ENCODE data around the gene IKZF3.
"Not testable (repeated sequence)": the region's sequence is repeated elsewhere in the genome, so short reads cannot be mapped to it uniquely, and the experiment has no call there.

Gene IKZF3

DNA sequence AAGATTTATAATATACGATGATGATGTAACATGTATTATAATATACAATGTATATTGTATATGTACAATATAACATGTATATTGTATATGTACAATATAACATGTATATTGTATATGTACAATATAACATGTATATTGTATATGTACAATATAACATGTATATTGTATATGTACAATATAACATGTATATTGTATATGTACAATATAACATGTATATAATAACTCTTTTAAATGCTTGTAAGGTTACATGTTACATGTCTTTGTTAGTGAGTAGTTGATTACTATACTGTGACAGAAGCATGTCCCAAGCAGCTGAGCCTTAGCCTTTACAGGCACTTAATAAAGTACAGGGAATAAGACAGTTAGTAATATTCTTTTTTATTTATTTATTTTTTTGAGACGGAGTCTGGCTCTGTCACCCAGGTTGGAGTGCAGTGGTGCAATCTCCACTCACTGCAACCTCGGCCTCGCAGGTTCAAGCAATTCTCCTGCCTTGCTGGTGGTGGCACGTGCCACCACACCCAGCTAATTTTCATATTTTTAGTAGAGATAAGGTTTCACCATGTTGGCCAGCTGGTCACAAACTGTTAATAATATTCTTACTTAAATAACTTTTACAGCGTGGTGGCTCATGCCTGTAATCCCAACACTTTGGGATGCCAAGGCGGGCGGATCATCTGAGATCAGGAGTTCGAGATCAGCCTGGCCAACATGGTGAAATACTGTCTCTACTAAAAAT is 8.0 kb downstream of the IKZF3 start:
- not testable (repeated sequence) for DNase-seq (ENCODE audit: low read depth)

DNA sequence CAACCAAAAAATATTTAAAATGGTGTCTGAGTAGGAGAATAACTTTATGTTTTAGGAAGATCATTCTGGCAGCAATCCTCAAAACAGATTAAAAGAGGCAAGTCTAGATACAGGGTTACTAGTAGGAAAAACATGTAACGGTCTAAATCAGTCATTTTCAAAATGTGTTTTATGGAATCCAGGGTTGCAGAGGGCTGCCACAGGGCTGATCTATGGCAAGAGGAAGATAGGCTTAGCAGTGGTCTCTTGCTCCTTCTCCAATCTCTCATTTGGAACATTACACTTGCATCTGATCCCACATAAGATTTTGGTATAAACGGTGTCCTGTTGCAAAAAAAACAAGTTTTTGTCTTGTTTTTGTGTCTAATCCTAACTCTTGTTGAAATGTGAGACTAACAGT is 9.2 kb downstream of the IKZF3 start:
- DNase-seq (ENCODE audit: low read depth): no peak

DNA sequence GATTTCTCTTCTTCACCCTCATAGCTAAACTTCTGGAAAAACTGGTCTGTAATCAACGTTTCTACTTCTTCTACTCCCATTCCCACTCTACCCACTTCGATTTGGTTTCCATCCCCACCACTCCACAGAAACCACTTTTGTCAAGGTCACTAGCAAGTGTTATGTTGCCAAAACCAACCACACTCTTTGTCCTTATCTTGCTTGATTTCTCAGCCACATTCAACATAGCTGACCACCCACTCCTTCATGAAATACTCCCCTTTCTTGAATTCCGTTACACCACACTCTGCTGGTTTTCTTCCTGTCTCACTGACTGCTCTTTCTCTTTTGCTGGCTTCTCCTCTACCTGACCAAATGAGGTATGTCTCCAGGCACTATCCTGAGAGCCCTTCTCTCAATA is 11.9 kb downstream of the IKZF3 start:
- DNase-seq (ENCODE audit: low read depth): peak; percentile 32

DNA sequence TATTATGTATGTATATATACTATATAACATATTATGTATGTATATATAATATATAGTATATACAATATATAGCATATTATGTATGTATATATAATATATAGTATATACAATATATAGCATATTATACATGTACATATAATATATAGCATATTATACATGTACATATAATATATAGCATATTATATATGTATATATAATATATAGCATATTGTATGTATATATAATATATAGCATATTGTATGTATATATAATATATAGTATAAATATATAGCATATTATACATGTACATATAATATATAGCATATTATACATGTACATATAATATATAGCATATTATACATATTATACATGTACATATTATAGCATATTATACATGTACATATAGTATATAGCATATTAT is 13.9 kb downstream of the IKZF3 start:
- not testable (repeated sequence) for DNase-seq (ENCODE audit: low read depth)

DNA sequence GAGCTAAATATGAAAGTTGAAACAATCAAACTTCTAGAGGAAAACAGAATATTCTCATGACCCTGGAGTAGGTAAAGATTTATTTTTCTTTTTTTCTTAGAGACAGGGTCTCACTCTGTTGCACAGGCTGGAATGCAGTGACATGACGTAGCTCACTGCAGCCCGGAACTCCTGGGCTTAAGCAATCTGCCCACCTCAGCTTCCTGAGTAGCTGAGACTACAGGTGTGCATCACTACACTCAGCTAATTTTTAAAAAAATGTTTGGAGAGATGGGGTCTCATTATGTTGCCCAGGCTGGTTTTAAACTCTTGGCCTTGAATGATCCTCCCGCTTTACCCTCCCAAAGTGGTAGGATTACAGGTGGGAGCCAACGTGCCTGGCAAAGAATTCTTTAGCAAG is 15.5 kb downstream of the IKZF3 start:
- no peak for DNase-seq (ENCODE audit: low read depth)

DNA sequence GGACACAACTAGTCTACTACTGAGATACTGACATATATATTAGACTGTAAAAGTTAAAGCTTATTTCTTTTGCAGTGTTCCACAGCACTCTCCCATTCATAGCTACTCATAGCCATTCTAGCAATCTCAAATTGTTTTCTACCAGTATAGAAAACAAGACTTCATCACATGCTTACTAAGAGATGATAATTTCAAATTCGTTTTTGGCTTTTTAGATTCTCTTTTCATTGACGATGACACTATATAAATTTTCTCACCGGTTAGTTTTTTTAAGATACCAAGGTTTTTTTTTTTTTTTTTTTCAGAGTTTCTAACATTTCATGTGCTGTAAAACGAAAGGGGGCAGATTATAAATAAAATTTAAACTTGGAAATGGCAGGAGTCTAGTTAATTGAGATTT is 17.9 kb downstream of the IKZF3 start:
- DNase-seq (ENCODE audit: low read depth): no peak

DNA sequence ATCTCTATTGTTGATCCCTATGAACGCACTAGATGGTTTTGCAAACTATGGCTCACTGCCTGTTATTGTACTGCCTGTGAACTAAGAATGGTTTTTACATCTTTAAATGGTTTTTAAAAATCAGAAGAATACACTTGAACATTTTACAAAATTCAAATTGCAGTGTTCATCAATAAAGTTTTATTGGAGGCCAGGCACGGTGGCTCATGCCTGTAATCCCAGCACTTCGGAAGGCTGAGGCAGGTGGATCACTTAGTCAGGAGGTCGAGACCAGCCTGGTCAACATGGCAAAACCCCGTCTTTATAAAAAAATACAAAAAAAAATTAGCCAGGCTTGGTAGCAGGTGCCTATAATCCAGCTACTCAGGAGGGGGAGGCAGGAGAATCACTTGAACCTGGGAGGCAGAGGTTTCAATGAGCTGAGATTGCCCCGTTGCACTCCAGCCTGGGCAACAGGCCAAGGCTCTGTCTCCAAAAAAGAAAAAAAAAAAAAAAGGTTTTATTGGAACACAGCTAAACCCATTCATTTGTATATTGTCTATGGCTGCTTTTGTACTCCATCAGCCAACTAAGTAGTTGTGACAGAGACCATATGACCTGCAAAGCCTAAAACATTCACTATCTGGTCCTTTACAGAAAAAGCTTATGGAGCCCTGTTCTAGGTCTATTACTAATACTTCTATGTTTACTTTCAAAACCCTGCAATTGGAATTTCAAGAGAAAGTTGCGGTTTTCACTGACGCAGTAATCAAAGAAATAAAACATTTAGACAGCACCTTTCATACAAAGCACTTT is 18.9 kb downstream of the IKZF3 start:
- no peak for DNase-seq (ENCODE audit: low read depth)

DNA sequence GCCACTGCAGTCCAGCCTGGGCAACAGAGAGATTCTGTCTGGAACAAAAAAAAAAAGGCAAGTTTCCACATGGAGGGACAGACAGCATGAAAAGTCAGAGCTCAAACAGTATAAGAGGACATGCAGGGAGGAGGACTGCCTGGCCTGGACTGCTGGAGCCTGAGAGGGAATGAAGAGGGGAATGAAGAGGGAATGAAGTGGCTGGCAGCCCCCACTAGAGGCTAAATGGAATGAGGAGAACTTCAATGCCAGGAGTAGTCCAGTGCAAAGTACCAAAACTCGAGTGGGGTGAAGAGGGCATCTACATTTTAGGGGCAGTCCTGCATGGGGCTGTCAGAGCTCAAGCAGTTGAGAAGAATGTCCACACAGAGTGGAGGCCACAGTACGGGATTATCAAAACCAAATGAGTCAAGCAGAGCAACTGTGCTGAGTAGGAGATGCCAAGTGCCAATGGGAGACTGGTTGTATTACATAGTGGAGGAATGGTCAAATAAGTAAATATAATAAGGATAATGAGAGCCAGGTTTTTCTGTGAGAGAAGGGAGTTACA is 22.9 kb downstream of the IKZF3 start:
- no peak for DNase-seq (ENCODE audit: low read depth)

DNA sequence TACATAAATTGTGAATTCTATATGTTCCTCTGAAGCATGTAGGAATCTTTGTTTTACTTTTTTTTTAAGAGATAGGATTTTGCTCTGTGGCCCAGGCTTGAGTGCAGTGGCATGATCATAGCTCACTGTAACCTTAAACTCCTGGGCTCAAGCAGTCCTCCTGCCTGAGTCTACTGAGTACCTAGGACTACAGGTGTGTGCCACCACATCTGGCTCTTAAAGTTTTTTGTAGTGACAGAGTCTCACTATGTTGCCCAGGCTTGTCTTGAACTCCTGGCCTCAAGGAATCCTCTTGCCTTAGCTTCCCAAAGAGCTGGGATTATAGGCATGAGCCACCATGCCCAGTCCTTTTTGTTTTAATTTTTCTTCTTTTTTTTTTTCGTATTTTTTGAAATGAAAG is 25.3 kb downstream of the IKZF3 start:
- DNase-seq (ENCODE audit: low read depth): no peak

DNA sequence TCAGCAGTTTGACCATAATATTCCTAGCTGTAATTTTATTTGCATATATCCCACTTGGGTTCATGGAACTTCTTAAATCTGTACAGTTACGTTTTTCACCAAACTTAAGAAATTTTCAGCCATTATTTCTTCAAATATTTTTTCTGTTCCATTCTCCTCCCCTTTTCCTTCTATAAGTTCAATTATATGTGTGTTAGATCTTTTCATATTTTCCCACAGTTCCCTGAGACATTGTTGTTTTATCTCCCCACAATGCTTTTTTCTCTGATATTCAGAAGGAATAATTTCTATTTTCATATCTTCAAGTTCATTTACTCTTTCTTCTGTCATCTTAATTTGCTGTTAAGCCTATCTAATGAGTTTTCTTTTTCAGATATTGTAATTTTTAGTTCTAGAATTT is 26.1 kb downstream of the IKZF3 start:
- DNase-seq (ENCODE audit: low read depth): no peak

DNA sequence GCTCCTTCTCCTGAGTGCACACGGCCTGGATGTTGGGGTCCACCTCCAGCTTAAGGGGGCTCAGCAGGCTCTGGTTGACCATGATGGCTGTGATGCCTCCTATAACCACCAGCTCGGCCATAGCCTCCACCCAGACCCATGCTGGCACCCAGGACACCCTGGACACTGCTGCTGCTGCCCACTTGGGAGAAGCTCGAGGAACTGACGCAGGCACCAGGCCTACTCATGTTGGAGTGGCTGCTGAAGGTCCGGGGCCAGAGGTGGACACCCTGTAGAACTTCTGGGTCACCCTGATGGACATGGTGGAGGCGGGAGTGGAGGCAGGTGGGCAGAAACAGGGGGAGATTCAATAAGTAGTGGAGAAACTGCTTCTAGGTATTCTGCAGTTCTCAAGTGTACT is 28.0 kb downstream of the IKZF3 start:
- no peak for DNase-seq (ENCODE audit: low read depth)

DNA sequence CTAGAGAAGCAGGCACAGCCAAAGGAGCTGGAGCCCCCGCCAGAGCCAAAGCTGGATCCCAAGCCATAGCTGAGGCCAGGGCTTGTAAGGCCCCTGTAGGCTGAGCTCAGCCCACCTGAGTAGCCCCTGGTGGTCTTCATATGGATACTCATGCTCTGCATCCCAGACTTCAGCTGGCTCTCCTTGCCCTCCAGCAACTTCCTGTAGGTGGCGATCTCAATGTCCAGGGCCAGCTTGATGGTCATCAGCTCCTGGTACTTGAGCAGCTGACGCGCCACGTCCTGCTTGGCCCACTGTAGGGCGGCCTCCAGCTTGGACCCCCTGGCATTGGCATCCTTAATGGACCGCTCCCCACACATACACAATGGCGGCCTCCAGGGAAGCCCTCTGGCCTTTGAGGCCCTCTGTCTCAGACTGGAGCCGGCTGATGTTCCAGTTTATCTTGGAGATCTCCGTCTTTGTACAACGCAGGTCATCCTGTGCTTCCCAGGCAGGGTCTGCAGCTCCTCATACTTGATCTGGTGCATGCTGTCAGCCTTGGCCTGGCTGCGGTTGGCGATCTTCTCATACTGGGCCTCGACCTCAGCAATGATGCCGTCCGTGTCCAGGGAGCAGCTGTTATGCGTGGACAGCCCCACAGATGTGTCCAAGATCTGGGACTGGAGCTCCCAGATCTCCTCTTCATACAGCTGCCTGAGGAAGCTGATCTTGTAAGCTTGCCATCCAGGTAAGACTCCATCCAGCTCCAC is 28.9 kb downstream of the IKZF3 start:
- DNase-seq (ENCODE audit: low read depth): no peak

DNA sequence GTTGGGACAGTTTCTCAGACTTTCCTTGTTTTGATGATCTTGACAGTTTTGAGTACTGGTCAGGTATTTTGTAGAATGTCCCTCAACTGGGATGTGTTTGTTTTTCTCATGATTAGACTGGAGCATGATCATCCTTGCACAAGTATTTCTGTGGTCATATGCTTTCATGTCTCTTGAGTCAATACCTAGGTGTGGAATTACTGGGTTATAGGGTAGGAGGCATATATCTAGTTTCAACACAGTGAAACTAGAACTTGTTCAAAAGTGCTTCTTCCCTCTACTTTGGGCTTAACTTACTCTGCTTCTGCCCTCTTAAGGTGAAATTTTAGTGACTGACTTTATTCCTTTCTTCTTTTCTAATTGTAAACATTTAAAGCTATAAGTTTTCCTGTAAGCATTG is 30.1 kb downstream of the IKZF3 start:
- no peak for DNase-seq (ENCODE audit: low read depth)

DNA sequence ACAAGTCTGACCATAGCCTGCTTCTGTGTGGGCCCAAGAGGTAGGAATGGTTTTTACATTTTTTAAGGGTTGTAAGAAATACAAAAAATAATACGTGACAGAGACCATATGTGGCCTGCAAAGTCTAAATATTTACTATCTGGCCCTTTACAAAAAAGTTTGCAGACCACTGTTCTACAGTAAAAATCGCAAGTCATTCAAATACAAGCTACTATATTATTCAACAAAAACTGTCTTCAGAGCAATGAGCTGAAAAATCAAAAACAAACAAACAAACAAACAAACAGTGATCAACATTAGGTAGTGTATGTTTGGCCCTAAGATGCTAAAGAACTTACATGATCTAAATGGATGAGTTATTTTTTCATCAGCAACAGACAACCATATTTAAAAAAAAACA is 32.5 kb downstream of the IKZF3 start:
- DNase-seq (ENCODE audit: low read depth): no peak

DNA sequence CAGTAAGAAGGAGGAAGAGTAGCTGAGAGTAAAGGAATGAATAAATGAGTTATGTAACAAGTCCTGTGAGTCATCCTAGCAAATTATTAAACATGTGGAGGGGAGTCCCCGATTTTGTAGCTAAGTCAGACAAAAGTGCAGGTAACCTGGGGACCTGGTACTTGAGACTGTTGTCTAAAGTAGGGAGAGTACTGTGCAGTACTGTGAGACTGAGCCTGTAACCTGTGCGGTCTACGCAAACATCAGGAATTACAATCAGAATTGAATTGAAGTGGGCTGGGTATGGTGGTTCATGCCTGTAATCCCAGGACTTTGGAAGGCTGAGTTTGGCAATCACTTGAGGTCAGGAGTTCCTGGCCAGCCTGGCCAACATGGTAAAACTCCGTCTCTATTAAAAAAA is 35.7 kb downstream of the IKZF3 start:
- no peak for DNase-seq (ENCODE audit: low read depth)

DNA sequence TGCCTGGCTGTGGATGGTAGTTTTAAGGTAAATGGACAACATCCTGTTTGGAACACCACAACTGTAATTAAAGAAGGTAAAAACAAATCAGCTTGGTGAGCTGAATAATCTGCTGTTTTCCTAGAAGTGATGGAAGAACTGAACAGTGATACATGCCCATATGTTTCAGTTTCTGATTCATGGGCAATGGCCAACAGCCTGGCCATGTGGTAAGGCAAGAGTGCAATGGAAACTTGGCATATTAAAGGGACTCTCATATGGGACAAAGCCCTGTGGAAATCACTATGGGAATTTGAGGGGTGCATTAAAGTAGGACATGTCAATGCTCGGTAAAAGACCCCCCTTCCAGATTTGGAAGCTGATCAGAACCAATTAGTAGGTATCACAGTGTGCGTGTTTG is 37.8 kb downstream of the IKZF3 start:
- no peak for DNase-seq (ENCODE audit: low read depth)

DNA sequence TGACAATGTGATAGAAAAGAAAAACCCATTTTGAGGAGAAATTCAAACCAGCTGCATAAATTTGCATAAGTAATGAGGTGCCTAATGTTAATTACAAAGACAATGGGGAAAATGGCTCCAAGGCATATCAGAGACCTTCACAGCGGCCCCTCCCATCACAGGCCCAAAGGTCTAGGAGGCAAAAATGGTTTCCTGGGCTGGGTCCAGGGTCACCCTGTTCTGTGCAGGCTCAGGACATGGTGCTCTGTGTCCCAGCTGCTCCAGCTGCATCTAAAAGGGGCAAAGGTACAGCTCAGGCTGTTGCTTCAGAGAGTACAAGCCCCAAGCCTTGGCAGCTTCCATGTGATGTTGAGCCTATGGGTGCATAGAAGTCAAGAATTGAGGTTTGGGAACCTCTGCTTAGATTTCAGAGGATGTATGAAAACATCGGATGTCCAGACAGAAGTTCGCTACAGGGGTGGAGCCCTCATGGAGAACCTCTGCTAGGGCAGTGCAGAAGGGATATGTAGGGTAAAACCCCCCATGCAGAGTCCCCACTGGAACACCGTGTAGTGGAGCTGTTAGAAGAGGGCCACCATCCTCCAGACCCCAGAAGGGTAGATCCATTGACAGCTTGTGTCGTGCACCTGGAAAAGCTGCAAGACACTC is 40.6 kb downstream of the IKZF3 start:
- no peak for DNase-seq (ENCODE audit: low read depth)

DNA sequence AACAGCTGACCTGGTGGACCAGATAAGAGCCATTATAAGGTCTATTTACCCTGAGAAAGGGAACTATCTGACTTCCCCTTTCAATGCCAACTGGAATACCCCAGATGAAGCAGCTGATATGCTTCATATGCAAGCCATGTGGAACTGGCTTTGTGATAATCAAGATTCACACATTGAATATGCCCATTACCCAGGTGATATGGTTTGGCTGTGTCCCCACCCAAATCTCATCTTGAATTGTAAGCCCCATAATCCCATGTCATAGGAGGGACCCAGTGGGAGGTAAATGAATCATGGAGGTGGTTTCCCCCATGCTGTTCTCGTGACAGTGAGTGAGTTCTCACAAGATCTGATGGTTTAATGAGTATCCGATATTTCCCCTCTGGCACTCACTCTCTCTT is 42.1 kb downstream of the IKZF3 start:
- DNase-seq (ENCODE audit: low read depth): peak; percentile 83

DNA sequence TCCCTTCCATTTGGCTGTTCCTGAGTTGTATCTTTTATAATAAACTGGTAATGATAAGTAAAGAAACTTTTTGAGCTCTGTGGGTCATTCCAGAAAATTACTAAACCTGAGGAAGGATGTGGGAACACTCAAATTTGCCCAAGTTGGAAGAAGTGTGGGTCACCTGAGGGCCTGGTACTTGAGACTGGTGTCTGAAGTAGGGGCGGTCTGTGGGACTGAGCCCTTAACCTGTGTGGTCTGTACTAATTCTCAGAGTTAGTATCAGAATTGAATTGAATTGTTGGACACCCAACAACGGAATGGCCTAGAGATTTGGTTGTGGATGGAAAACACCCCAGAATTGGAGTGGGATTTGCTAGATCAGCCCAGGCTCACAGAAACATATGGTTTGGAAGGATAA is 43.1 kb downstream of the IKZF3 start:
- DNase-seq (ENCODE audit: low read depth): no peak

DNA sequence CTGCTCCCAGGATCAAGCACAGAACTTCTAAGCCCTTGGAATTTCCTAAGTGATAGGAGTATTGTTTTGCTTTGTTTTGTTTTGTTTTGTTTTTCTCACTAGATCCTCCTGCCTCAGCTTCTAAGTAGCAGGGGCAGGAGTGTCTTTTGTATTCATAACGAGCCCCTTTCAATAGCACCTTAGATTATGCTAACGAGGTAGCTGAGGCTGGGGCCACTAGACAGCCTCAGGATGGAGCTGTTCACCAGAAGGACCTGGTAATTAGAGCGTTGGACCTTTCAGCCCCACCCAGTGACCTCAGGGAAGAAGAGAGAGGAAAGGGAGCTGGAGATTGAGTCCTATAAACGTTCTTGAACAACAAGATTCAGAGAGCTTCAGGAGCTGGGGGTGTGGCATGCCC is 43.6 kb downstream of the IKZF3 start:
- no peak for DNase-seq (ENCODE audit: low read depth)

DNA sequence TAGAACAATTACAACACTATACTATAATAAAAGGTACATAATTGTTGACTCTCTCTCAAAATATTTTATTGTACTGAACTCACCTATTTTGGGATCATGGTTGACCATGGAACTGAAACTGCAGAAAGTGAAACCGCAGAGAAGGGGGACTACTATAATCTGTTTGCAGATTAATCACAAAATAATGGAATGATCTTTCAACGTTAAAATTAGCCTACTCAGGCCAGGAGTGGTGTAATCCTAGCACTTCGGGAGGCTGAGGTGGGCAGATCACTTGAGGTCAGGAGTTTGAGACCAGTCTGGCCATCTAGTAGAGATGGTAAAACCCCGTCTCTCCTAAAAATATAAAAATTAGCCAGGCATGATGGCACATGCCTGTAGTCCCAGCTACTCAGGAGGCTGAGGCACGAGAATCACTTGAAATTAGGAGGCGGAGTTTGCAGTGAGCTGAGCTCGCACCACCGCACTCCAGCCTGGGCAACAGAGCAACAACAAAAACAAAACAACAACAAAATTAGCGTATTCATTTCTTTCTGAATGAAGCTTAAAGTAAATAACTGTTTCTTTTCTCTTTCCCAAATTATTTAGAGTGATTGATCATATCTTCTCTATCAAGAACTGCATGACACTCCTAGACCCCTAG is 45.6 kb downstream of the IKZF3 start:
- no peak for DNase-seq (ENCODE audit: low read depth)

DNA sequence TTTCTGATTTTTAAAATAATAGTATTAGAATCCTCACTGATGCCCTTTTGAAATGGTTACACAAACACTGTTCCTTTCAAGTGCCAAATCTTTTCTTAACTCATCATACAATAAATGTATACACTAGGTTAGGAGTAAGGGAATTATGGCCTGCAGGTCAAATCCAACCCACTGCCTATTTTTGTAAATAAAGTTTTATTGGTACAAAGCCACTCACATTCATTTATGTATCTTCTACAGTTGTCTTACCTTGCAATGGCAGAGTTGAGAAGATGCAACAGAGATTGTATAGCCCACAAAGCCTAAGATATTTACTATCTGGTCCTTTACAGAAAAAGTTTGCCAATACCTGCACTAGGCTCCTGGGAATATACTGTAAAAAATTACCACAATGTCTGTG is 47.8 kb downstream of the IKZF3 start:
- DNase-seq (ENCODE audit: low read depth): no peak
